MCF 10A (cell line): ENCODE results near the gene ZNF319. TPM values are rescaled to one million over a fixed set of nuclear protein-coding genes. Genes with fewer than 3 reads are reported as not detected.

ENCODE experiments used
- BruUV-seq: library from RNA; stranded (reverse); fragments of 400-500 nt; replicated peaks from 2 replicates; lab custom pipeline; 2021; lab: Mats Ljungman, UMichigan
- CTCF ChIA-PET: fragments of 300-600 bp; sonication (Branson Sonifier 250); formaldehyde crosslinking; extraction: SDS; loops from one replicate; lab custom pipeline; 2021; ENCODE audit warnings: antibody characterized with exemption, inconsistent platforms; lab: Yijun Ruan, JAX
- POLR2A ChIA-PET: fragments of 300-600, 350-650 bp; sonication (Branson Sonifier 250); formaldehyde crosslinking; extraction: SDS; loops from one replicate; lab custom pipeline; 2020; ENCODE audit warnings: antibody characterized with exemption, inconsistent platforms; lab: Yijun Ruan, JAX
- DNase-seq: peaks from one replicate; pipeline ENCODE4 v3.0.0-alpha.2; 2018; ENCODE audit not compliant: unreplicated experiment
- H3K27ac Mint-ChIP-seq: one replicate; pipeline ENCODE4 v1.8.0; 2022; ENCODE audit warnings: mild to moderate bottlenecking, low read depth, mixed read lengths; ENCODE audit not compliant: unreplicated experiment
- H3K27me3 Mint-ChIP-seq: one replicate; pipeline ENCODE4 v1.8.0; 2022; ENCODE audit warnings: mixed read lengths; ENCODE audit not compliant: insufficient read depth, unreplicated experiment
- H3K36me3 Mint-ChIP-seq: one replicate; pipeline ENCODE4 v1.8.0; 2022; ENCODE audit warnings: mild to moderate bottlenecking, moderate library complexity, mixed read lengths; ENCODE audit not compliant: insufficient read depth, unreplicated experiment
- H3K4me1 Mint-ChIP-seq: one replicate; pipeline ENCODE4 v1.8.0; 2022; ENCODE audit warnings: mixed read lengths; ENCODE audit not compliant: insufficient read depth, unreplicated experiment
- H3K4me3 Mint-ChIP-seq: one replicate; pipeline ENCODE4 v1.8.0; 2022; ENCODE audit warnings: mild to moderate bottlenecking, moderate library complexity, mixed read lengths; ENCODE audit not compliant: unreplicated experiment
- H3K9me3 Mint-ChIP-seq: one replicate; pipeline ENCODE4 v1.8.0; 2022; ENCODE audit warnings: mixed read lengths; ENCODE audit not compliant: unreplicated experiment
- CTCF ChIP-seq: fragments of 200-600 bp; IDR thresholded peaks from one replicate; pipeline ENCODE4 v1.8.0; 2022; ENCODE audit warnings: antibody characterized with exemption, mild to moderate bottlenecking; ENCODE audit not compliant: unreplicated experiment
- intact Hi-C: fragments of 100-400 bp; cut with micrococcal nuclease; formaldehyde crosslinking; loops from 2 replicates; pipeline ENCODE4 v1.14.1; 2022
- total RNA-seq: library from RNA; stranded (reverse); gene quantifications from 2 replicates; pipeline ENCODE4 v1.2.3, GENCODE V29; 2022

The ZNF319 gene
- total RNA-seq, 1 experiment from 2014 or later, result 12.6 TPM

DNA sequence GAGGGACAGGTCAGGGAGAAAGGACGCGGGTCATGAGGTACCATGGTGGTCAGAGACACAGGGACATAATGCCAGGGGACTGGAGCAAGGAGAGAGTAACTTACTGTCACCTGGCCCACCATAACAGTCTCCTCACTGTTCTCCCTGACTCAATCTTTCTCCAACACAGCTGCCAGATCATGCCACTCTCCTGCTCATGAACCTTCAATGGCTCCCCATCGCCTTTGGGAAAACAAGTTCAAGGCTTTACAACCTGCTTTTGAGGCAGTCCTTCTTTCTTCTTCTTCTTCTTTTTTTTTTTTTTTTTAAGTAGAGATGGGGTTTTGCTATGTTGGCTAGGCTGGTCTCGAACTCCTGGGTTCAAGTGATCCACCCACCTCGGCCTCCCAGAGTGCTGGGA is 52.4 kb downstream of the ZNF319 start:
- ChIA-PET CTCF (interaction anchor here (0.6 to 1.2 kb wide), 2 partner anchors 9 to 854 kb away, joined by 4 read pairs; no protein-coding TSS in a partner anchor), POLR2A (no interaction called here)
- Mint-ChIP-seq H3K27ac (no peak overlapping the region), H3K9me3 (no peaks in the 10 kb centered on the region), H3K4me3 (no peak overlapping the region), H3K27me3 (no peaks in the 10 kb centered on the region), H3K36me3 (no peaks in the 10 kb centered on the region), H3K4me1 (no peaks in the 10 kb centered on the region)
- TF ChIP-seq CTCF, result no peak
- intact Hi-C loops, result no loop called here
- DNase-seq, result no peak
- no TSS peak for BruUV-seq

DNA sequence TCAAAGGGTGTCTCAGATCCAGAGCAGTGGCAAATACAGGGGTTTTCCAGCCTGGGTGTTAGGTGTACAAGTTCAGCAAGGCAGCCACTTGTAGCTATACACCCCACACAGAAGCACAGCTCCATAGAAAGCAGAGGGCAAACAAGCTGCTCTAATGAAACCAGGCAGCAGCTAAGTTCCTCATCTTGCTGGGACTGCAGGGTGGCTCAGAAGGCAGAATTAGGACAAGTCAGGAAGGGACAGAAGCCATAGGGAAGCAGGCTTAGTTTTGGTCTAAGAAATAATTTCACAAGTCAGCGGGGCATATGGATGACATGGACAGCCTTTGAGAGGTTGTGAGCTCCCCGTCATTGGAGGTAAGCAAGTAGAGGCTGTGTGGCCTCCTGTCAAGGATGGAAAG is 53.2 kb downstream of the ZNF319 start:
- Mint-ChIP-seq H3K9me3 (no peaks in the 10 kb centered on the region), H3K4me1 (no peaks in the 10 kb centered on the region), H3K36me3 (no peaks in the 10 kb centered on the region), H3K4me3 (no peak overlapping the region), H3K27ac (no peak overlapping the region), H3K27me3 (no peaks in the 10 kb centered on the region)
- POLR2A ChIA-PET, result no interaction called here
- BruUV-seq, result no TSS peak
- DNase-seq, result no peak
- intact Hi-C loops, result no loop called here
- CTCF ChIA-PET, result interaction anchor here (0.6 to 1.2 kb wide), 3 partner anchors 9 to 854 kb away, joined by 3 to 4 read pairs (median 4); no protein-coding TSS in a partner anchor
- TF ChIP-seq CTCF, result no peak

DNA sequence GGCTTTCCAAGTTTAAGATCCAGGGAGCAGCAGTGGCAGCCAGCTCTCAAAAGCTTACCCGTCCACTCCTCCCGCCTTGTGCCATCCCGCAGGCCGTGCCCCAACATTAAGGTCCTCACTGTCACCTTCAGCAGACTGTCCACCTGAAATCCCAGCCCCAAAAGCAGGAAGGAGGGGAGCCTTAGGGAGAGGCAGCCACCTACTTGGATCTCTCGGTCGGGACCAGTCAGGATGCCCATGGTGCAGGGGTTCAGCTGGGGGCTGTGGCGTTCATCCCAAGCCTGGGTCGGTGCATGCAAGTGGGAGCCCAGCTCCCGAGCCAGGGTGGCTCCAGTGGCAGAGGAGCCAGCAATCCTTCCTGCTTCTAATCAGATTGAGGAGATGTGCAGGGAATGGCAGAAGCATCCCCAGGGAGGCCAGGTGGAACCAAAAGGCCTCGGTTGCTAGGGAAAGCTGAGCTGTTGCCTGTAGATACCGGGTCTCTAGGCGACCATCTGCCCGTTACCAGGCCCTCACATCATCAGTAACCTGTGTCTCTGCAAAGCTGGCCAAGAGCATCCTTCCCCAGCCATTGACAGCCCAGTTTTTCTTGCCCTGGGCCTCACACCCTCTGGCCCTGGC is 54.2 kb downstream of the ZNF319 start:
- Mint-ChIP-seq H3K36me3 (no peaks in the 10 kb centered on the region), H3K4me1 (peaks cover 4% of the 10 kb centered on the region), H3K4me3 (no peak overlapping the region), H3K27me3 (no peaks in the 10 kb centered on the region), H3K27ac (no peak overlapping the region), H3K9me3 (no peaks in the 10 kb centered on the region)
- no TSS peak for BruUV-seq
- intact Hi-C loops, result no loop called here
- DNase-seq, result no peak
- no peak for TF ChIP-seq CTCF
- ChIA-PET CTCF (interaction anchor here (0.8 to 1.2 kb wide), 4 partner anchors 8 to 466 kb away, joined by 3 to 4 read pairs (median 3); no protein-coding TSS in a partner anchor), POLR2A (no interaction called here)

DNA sequence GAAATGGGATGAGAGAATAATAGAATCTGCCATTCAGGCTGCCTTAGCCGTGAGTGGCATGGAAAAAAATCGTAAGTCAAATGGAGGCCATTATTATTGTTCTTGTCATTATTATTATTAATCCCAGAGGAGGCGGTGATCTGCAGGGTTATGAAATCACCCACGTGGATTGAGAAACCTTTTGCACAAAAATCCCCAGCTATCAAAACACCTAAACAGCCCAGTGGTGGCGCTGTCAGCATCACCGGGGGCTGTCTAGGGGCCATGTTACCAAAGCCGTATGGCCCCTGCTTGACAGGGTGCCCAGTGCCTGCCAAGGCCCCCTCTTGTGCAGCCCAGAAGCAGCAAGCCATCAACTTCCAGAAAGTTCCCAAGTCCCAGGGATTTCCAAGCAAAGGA is 54.7 kb downstream of the ZNF319 start:
- ChIA-PET POLR2A (interaction anchor here (0.6 kb wide), 1 partner anchor 43 kb away, joined by 3 read pairs; no protein-coding TSS in a partner anchor), CTCF (interaction anchor here (0.8 to 1.2 kb wide), 3 partner anchors 9 to 465 kb away, joined by 3 to 4 read pairs (median 3); no protein-coding TSS in a partner anchor)
- intact Hi-C loops, result no loop called here
- Mint-ChIP-seq H3K27me3 (no peaks in the 10 kb centered on the region), H3K9me3 (no peaks in the 10 kb centered on the region), H3K27ac (no peak overlapping the region), H3K36me3 (no peaks in the 10 kb centered on the region), H3K4me3 (no peak overlapping the region), H3K4me1 (peaks cover 5% of the 10 kb centered on the region)
- TF ChIP-seq CTCF, result peak; percentile 14
- no TSS peak for BruUV-seq
- DNase-seq, result peak; percentile 44
